ENCODE results near the gene MAPKAP1.

- TF ChIP-seq POLR2A (IDR thresholded peaks at IDR 0.05) (no peak), CTCF (IDR thresholded peaks at IDR 0.05) (no peak)
Measured at GRCh38 chr9:125421591-125422181, 285.3 kb downstream of the MAPKAP1 start.
